Neural cell (in vitro differentiated cells): Measurements from ENCODE around the gene ATXN2. TPM values are rescaled to one million over a fixed set of nuclear protein-coding genes. Genes with fewer than 3 reads are reported as not detected.

Experiments used
- H2AFZ ChIP-seq: fragments of 200-600, 300-800 bp; sonication (generic), shearing (Covaris generic); 2 replicates; pipeline ENCODE4 v1.6.0; 2014; ENCODE audit warnings: low read depth, mild to moderate bottlenecking, antibody characterized with exemption, low read length, moderate library complexity
- H3F3A ChIP-seq: fragments of 200-600 bp; shearing (Covaris generic); 2 replicates; pipeline ENCODE4 v1.6.1; 2016; ENCODE audit warnings: mild to moderate bottlenecking, moderate library complexity, mixed read lengths, antibody characterized with exemption, low read length; ENCODE audit not compliant: insufficient read depth, poor library complexity, severe bottlenecking
- H3K27ac ChIP-seq: fragments of 200-600, 300-800 bp; sonication (generic), shearing (Covaris generic); 2 replicates; pipeline ENCODE4 v1.5.1; 2014; ENCODE audit warnings: mild to moderate bottlenecking, low read length, moderate library complexity
- H3K27me3 ChIP-seq: fragments of 300-800, 200-600 bp; sonication (generic), shearing (Covaris generic); 2 replicates; pipeline ENCODE4 v1.6.0; 2014; ENCODE audit warnings: mild to moderate bottlenecking, low read depth, low read length, moderate library complexity; ENCODE audit not compliant: insufficient read depth
- H3K36me3 ChIP-seq: fragments of 300-800, 200-600 bp; sonication (generic), shearing (Covaris generic); 2 replicates; pipeline ENCODE4 v1.5.1; 2014; ENCODE audit warnings: mild to moderate bottlenecking, antibody characterized with exemption, low read length, moderate library complexity; ENCODE audit not compliant: insufficient read depth
- H3K4me2 ChIP-seq: fragments of 300-800, 200-600 bp; sonication (generic), shearing (Covaris generic); 2 replicates; pipeline ENCODE4 v1.6.0; 2014; ENCODE audit warnings: mild to moderate bottlenecking, low read length
- H3K4me3 ChIP-seq: fragments of 300-800, 200-600 bp; sonication (generic), shearing (Covaris generic); 2 replicates; pipeline ENCODE4 v1.5.1; 2014; ENCODE audit warnings: mild to moderate bottlenecking, low read length, moderate library complexity
- H3K79me2 ChIP-seq: fragments of 200-600 bp; shearing (Covaris generic); replicated peaks from 2 replicates; pipeline ENCODE4 v1.6.0; 2014; ENCODE audit warnings: mild to moderate bottlenecking, low read length, moderate library complexity; ENCODE audit not compliant: insufficient read depth
- H3K9ac ChIP-seq: fragments of 300-800, 200-600 bp; sonication (generic), shearing (Covaris generic); 2 replicates; pipeline ENCODE4 v1.6.1; 2016; ENCODE audit warnings: mild to moderate bottlenecking, low read length, mixed read lengths
- H3K9me2 ChIP-seq: fragments of 200-600 bp; shearing (Covaris generic); 2 replicates; pipeline ENCODE4 v1.6.1; 2016; ENCODE audit warnings: mild to moderate bottlenecking, low read length, mixed read lengths; ENCODE audit not compliant: insufficient read depth
- H3K9me3 ChIP-seq: fragments of 200-600, 300-800 bp; sonication (generic), shearing (Covaris generic); 2 replicates; pipeline ENCODE4 v1.6.1; 2016; ENCODE audit warnings: mild to moderate bottlenecking, mixed run types, low read length, moderate library complexity, mixed read lengths
- H4K20me1 ChIP-seq: fragments of 200-600 bp; shearing (Covaris generic); 2 replicates; pipeline ENCODE4 v1.6.1; 2016; ENCODE audit warnings: mild to moderate bottlenecking, mixed run types; ENCODE audit not compliant: insufficient read depth
- EP300 ChIP-seq: fragments of 450-650 bp; conservative IDR thresholded peaks from 2 replicates; pipeline ENCODE4 v1.6.1; 2014; ENCODE audit warnings: antibody characterized with exemption, mild to moderate bottlenecking, moderate library complexity; ENCODE audit not compliant: poor library complexity, severe bottlenecking
- EZH2 ChIP-seq: fragments of 200-600, 300-800 bp; shearing (Covaris generic), sonication (generic); IDR thresholded peaks from 2 replicates; pipeline ENCODE4 v1.6.1; 2014; ENCODE audit warnings: antibody characterized with exemption, low read length, borderline replicate concordance, mild to moderate bottlenecking; ENCODE audit not compliant: insufficient read depth, poor library complexity, severe bottlenecking
- MXI1 ChIP-seq: fragments of 450-650 bp; conservative IDR thresholded peaks from 2 replicates; pipeline ENCODE4 v1.6.1; 2014; ENCODE audit warnings: antibody characterized with exemption, mild to moderate bottlenecking; ENCODE audit not compliant: poor library complexity, severe bottlenecking
- POLR2AphosphoS5 ChIP-seq: IDR thresholded peaks from 2 replicates; pipeline ENCODE4 v1.6.1; 2012
- RAD21 ChIP-seq: fragments of 450-650 bp; conservative IDR thresholded peaks from 2 replicates; pipeline ENCODE4 v1.6.1; 2014; ENCODE audit warnings: antibody characterized with exemption, mild to moderate bottlenecking, moderate library complexity
- REST ChIP-seq: IDR thresholded peaks from 2 replicates; pipeline ENCODE4 v1.6.1; 2012; ENCODE audit warnings: borderline replicate concordance
- SMC3 ChIP-seq: fragments of 450-650 bp; conservative IDR thresholded peaks from 2 replicates; pipeline ENCODE4 v1.6.1; 2014; ENCODE audit warnings: antibody characterized with exemption, mild to moderate bottlenecking, moderate library complexity; ENCODE audit not compliant: poor library complexity
- TAF1 ChIP-seq: IDR thresholded peaks from 2 replicates; pipeline ENCODE4 v1.6.1; 2012; ENCODE audit warnings: low read depth
- polyA plus RNA-seq: library from polyadenylated mRNA; depleted of rRNA; stranded (reverse); fragments of >200 nt; gene quantifications from 2 replicates; pipeline ENCODE4 v1.2.3, GENCODE V29; 2014
- TF ChIP-seq, protein P1 (sequence below): fragments of 450-650 bp; IDR thresholded peaks from 2 replicates; pipeline ENCODE4 v1.5.1; 2014; ENCODE audit warnings: antibody characterized with exemption, mild to moderate bottlenecking, moderate library complexity; ENCODE audit not compliant: poor library complexity, severe bottlenecking

The ATXN2 gene
- polyA plus RNA-seq, 1 donor from 2014 or later, result 12.6 TPM

DNA sequence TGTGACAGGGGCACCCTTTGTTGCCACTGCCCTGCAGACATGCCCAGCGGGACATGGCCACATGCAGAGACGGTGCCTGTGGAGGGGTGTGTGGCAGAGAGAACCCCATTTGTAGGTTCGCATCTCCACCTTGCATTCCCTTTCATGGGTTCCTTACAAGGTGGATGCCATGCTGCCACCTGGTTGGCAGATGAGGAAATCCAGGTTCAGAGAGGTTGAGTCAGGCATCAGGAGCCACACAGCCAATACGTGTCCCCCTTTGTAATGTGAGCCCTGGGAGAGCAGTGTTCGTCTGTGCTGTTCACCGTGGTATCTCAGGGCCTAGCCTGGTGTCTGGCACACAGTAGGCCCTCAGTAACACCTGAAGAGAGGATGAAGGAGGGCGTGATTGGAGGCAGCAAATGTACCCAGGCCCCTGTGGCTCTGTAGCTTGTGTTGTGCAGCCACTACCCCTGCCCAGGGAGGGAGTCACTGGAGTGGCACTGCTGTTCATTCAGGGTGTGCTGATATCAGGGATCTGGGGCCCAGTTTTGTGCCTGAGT, 184.3 kb downstream of the ATXN2 start:
- Histone ChIP-seq H3K9me3 (no peaks in the 10 kb centered on the region), H3K9me2 (no peaks in the 10 kb centered on the region), H3K4me3 (no peak overlapping the region), H3K79me2 (no peaks in the 10 kb centered on the region), H3K4me2 (no peak overlapping the region), H3K9ac (no peak overlapping the region), H3F3A (no peaks in the 10 kb centered on the region), H3K36me3 (no peaks in the 10 kb centered on the region), H4K20me1 (no peaks in the 10 kb centered on the region), H2AFZ (no peak overlapping the region), H3K27me3 (no peaks in the 10 kb centered on the region), H3K27ac (no peak overlapping the region)
- no peak for TF ChIP-seq RAD21
- no peak for TF ChIP-seq EP300
- TF ChIP-seq MXI1, result no peak
- TF ChIP-seq, protein P1, sequence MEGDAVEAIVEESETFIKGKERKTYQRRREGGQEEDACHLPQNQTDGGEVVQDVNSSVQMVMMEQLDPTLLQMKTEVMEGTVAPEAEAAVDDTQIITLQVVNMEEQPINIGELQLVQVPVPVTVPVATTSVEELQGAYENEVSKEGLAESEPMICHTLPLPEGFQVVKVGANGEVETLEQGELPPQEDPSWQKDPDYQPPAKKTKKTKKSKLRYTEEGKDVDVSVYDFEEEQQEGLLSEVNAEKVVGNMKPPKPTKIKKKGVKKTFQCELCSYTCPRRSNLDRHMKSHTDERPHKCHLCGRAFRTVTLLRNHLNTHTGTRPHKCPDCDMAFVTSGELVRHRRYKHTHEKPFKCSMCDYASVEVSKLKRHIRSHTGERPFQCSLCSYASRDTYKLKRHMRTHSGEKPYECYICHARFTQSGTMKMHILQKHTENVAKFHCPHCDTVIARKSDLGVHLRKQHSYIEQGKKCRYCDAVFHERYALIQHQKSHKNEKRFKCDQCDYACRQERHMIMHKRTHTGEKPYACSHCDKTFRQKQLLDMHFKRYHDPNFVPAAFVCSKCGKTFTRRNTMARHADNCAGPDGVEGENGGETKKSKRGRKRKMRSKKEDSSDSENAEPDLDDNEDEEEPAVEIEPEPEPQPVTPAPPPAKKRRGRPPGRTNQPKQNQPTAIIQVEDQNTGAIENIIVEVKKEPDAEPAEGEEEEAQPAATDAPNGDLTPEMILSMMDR, result no peak
- no peak for TF ChIP-seq POLR2AphosphoS5
- no peak for TF ChIP-seq TAF1
- TF ChIP-seq SMC3, result no peak
- TF ChIP-seq REST, result no peak
- TF ChIP-seq EZH2, result no peak

DNA sequence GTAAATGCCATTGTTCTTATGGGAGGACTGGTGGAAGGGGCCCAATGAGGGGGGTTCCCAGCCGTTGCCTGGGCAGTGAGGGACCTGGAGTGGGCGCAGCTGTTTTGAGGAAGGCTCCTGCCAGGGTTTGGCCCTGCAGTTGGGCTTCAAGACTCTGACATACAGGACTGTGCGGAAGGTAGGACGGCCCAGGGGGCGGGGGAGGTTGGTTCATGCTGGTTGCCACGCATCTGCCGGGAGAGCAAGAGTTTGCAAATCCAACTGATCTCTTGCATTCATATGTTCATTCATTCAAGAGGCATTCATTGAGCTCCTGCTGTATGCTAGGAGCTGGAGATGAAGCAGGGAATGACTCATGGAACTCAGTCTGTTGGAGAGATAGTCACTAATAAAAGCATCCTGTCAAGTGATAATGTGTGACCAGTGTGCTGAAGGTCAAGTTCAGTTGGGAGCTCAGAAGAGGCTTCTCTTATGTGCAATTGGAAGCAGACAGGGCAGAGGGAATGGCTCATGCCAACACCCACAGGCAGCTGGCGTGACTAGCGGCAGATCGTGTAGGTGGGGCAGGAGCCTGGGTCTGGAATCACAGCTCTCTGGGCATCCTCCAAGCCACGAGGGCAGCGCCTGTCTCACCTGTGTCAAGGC, 185.6 kb downstream of the ATXN2 start:
- Histone ChIP-seq H3F3A (no peaks in the 10 kb centered on the region), H3K4me2 (no peak overlapping the region), H3K27ac (no peak overlapping the region), H4K20me1 (no peaks in the 10 kb centered on the region), H3K9ac (no peak overlapping the region), H3K9me2 (no peaks in the 10 kb centered on the region), H3K27me3 (no peaks in the 10 kb centered on the region), H2AFZ (no peak overlapping the region), H3K9me3 (no peaks in the 10 kb centered on the region), H3K4me3 (no peak overlapping the region), H3K36me3 (no peaks in the 10 kb centered on the region), H3K79me2 (no peaks in the 10 kb centered on the region)
- TF ChIP-seq POLR2AphosphoS5, result no peak
- no peak for TF ChIP-seq EP300
- no peak for TF ChIP-seq SMC3
- no peak for TF ChIP-seq RAD21
- TF ChIP-seq, protein P1, result no peak
- TF ChIP-seq TAF1, result no peak
- no peak for TF ChIP-seq MXI1
- TF ChIP-seq EZH2, result no peak
- TF ChIP-seq REST, result no peak
